AG04449 (cell line): ENCODE results near the gene ZMIZ1.

Experiments used
- CTCF ChIA-PET: fragments of 350-600 bp; formaldehyde crosslinking; extraction: SDS; loops from one replicate; lab custom pipeline; 2021; ENCODE audit warnings: antibody characterized with exemption; lab: Yijun Ruan, JAX
- POLR2A ChIA-PET: fragments of 400-600, 350-600 bp; formaldehyde crosslinking; extraction: SDS; loops from one replicate; lab custom pipeline; 2020; ENCODE audit warnings: antibody characterized with exemption, inconsistent platforms; lab: Yijun Ruan, JAX
- DNase-seq: peaks from one replicate; pipeline ENCODE4 v3.0.0-alpha.2; 2010; ENCODE audit warnings: low read depth, low spot score
- H3K4me3 ChIP-seq: 2 replicates; pipeline ENCODE4 v1.5.1; 2011; ENCODE audit warnings: low read depth, mild to moderate bottlenecking, control low read depth, low read length
- TF ChIP-seq, protein P1 (sequence below): IDR thresholded peaks from one replicate; pipeline ENCODE4 v1.5.1; 2011; ENCODE audit warnings: mild to moderate bottlenecking, moderate library complexity, low read length, control low read depth, inconsistent platforms; ENCODE audit not compliant: insufficient read depth; ENCODE audit errors: missing control alignments

Gene ZMIZ1

DNA sequence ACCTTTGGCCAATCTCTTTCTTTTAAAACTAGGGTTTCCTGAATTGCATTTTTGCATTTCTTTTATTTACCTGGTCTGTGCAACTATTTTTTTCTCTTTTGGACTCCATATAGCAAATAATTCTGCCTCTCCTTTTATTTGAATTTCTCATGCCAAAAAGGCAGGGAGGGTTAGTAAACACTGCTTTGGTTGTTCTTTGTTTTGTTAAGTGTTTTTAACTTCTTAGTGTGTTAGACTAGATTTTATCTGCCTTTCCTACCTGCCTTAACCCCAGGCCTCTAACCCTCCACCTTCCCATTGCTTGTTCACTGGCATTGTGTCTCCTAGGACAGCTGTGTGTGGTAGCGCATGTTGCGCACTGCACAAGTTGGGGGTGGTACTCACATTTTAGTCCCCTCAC is 18.1 kb downstream of the ZMIZ1 start:
- CTCF ChIA-PET: interaction anchor here (2.5 kb wide), 1 partner anchor 109 kb away, joined by 7 read pairs; no protein-coding TSS in a partner anchor
- no peak overlapping the region for H3K4me3 ChIP-seq
- DNase-seq: no peak
- TF ChIP-seq, protein P1, sequence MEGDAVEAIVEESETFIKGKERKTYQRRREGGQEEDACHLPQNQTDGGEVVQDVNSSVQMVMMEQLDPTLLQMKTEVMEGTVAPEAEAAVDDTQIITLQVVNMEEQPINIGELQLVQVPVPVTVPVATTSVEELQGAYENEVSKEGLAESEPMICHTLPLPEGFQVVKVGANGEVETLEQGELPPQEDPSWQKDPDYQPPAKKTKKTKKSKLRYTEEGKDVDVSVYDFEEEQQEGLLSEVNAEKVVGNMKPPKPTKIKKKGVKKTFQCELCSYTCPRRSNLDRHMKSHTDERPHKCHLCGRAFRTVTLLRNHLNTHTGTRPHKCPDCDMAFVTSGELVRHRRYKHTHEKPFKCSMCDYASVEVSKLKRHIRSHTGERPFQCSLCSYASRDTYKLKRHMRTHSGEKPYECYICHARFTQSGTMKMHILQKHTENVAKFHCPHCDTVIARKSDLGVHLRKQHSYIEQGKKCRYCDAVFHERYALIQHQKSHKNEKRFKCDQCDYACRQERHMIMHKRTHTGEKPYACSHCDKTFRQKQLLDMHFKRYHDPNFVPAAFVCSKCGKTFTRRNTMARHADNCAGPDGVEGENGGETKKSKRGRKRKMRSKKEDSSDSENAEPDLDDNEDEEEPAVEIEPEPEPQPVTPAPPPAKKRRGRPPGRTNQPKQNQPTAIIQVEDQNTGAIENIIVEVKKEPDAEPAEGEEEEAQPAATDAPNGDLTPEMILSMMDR: no peak
- POLR2A ChIA-PET: no interaction called here

DNA sequence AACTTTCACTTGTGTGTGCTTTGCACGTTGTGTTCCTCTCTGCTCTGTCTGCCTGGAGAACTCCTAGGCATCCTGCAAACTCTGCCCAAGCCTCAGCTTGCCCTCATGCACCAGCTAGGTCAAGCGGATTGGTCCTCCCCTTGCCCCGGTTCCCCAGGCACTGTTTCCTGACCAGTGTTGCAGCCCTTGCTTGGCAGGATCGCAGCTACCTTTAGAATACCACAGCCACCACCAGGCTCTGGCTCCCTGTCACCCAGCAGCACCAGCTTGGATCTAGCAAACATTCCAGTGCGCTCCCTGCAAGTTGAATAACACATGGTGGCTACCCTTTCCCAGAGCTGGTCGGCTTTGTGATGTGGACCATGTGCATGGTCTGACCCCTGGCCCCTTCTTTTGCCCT is 19.0 kb downstream of the ZMIZ1 start:
- ChIA-PET POLR2A (no interaction called here), CTCF (interaction anchor here (2.1 kb wide), 1 partner anchor 108 kb away, joined by 11 read pairs; no protein-coding TSS in a partner anchor)
- no peak overlapping the region for H3K4me3 ChIP-seq
- TF ChIP-seq, protein P1: no peak
- DNase-seq: no peak

DNA sequence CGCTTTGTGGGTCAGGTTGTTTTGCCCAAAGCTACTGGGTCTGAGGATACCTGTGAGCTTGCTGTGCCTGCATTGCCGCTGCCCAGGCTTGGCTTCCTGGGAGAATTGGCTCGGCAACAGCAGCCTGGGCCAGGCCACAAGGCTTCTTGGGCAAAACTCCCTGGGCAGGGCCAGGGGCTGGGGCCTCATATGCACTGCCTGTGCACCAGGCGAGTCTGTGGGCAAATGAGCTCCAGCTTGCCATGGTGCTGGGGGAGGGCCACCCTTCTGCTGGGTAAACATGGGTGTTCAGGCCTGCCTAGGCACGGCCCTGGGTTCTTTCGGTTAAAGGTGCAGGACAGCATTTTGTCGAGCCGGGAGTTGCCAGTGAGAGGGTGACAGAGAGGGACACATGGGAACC is 19.4 kb downstream of the ZMIZ1 start:
- POLR2A ChIA-PET: no interaction called here
- TF ChIP-seq, protein P1: no peak
- CTCF ChIA-PET: interaction anchor here (1.0 to 2.1 kb wide), 3 partner anchors 11 to 108 kb away, joined by 3 to 11 read pairs (median 4); no protein-coding TSS in a partner anchor
- no peak for DNase-seq
- no peak overlapping the region for H3K4me3 ChIP-seq

DNA sequence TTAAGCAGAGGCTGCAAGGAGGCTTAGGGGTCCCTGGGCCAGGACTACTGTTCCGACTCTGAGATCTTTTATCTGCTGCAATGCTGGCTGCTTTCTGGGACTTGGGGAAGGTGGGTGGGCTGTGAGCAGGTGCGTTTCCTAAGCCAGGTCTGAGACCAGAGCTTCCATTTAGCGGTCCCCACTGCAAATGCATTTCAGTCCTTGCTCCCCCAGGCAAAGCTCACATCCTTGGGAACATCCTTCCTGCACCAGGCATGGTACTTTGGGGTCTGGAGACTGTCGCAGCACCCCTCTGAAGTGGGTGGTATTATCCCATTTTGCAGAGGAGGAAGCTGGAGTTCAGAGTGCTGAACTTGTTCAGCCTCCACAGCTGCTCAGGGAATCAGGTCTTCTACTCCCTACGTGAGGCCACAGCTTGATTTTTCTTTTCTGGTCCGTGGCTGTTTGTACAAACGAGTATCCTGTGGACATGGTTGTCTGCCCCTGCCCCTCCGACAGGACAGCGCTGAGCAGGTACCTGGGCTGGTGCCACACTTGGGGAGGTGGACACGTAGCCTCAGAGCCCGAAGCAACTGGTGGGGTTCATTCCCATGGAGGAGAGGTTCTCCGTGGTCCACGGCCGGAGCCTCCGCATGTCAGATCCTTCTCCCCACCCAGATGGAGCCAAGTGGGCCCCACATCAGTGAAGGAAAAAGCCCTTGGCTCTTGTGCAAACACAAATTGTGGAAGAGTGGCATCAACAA is 20.0 kb downstream of the ZMIZ1 start:
- H3K4me3 ChIP-seq: no peak overlapping the region
- POLR2A ChIA-PET: no interaction called here
- TF ChIP-seq, protein P1: no peak
- CTCF ChIA-PET: interaction anchor here (0.7 to 2.1 kb wide), 4 partner anchors 10 to 107 kb away, joined by 3 to 11 read pairs (median 4); no protein-coding TSS in a partner anchor
- DNase-seq: no peak

DNA sequence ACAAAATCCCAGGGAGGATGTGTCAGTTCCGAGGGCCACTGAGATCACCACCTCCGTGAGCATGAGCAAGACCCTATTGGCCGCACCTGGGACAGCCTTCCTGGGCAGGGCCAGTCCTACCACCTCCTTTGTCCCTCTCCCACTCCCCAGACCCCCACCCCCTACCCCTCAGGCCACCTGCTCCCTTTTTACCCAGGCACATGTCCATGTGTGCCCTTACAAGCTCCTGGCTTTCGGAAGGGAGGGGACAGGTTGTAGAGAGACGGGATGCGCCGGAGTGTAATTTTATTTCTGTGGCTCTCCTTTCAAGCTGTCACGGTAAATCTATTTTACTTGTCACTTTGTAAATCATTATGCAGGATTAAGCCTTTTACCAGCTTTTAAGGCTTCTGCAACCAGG is 20.9 kb downstream of the ZMIZ1 start:
- TF ChIP-seq, protein P1: no peak
- CTCF ChIA-PET: interaction anchor here (0.7 kb wide), 1 partner anchor 14 kb away, joined by 3 read pairs; no protein-coding TSS in a partner anchor
- no peak for DNase-seq
- POLR2A ChIA-PET: no interaction called here
- no peak overlapping the region for H3K4me3 ChIP-seq

DNA sequence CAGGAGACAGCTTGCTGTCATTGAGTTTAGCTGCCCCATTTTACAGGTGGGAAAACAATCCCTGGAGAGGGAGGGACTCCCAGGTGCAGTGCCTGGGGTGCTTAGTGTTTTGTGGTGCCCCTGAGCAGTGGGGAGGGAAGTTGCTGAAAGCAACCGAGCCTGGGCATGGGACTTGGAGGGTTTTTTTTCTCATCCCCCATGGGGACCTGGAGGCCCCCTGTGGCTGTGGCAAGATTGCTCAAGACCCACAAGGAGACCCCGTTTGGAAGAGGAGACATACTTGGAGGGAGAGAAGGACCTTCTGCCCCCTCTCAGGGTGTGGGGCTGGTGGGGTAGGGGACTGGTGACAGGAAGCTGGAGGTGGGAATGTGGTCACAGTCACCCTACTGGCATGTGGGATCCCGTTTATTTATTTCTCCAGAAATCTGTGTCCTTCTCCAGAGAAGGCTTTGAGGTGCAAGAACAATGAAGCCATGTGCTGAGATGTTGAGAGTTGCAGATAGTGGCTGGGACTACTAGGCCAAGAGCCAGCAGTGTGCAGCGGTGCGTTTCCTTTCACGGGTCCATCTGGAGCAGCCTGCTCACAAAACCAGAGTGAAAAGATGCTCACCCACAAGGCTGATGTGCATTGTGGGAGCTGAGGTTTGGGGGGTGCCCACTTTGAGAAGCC is 21.5 kb downstream of the ZMIZ1 start:
- ChIA-PET POLR2A (no interaction called here), CTCF (interaction anchor here (1.4 kb wide), 1 partner anchor 106 kb away, joined by 4 read pairs; no protein-coding TSS in a partner anchor)
- DNase-seq: no peak
- H3K4me3 ChIP-seq: no peak overlapping the region
- TF ChIP-seq, protein P1: no peak
